Pancreas (tissue), 10 donors: ENCODE data around the gene COQ8A. TPM values are rescaled to one million over a fixed set of nuclear protein-coding genes. Genes with fewer than 3 reads are reported as not detected.

Source experiments
- ATAC-seq, 4 donors: fragments of 200-7000 bp; cut with Tn5 transposase; one replicate each; pipeline versions ENCODE4 v1.8.0 to v1.9.1; 2020; ENCODE audit warnings: mild to moderate bottlenecking in 4 of 4, moderate library complexity in 4 of 4
- DNase-seq, 6 donors: peaks; one replicate each; pipeline ENCODE4 v3.0.0-alpha.2; 2020
- FAIRE-seq: peaks from 2 replicates; lab custom pipeline; 2012; peaks lifted over from hg19 to GRCh38; lab: Jason Lieb, UNC
- H3K27ac ChIP-seq, 4 donors: fragments of 200-600 bp; sonication (generic); 1 replicate in 3 of 4; 2 replicates in 1 of 4; pipeline versions ENCODE4 v1.5.0 to v1.8.0; 2020
- H3K27me3 ChIP-seq, 4 donors: fragments of 200-600 bp; one replicate each; pipeline ENCODE4 v1.8.0; 2021
- H3K36me3 ChIP-seq, 3 donors: fragments of 200-600 bp; sonication (generic) in 1 of 3; one replicate each; pipeline versions ENCODE4 v1.5.0 to v1.8.0; 2020 to 2021
- H3K4me1 ChIP-seq, 3 donors: fragments of 200-600 bp; one replicate each; pipeline ENCODE4 v1.8.0; 2021
- H3K4me3 ChIP-seq, 4 donors: fragments of 200-600 bp; sonication (generic) in 2 of 4; one replicate each; pipeline versions ENCODE4 v1.5.0 to v1.8.0; 2020 to 2021
- H3K9me3 ChIP-seq, 4 donors: fragments of 200-600 bp; one replicate each; pipeline ENCODE4 v1.8.0; 2021
- CTCF ChIP-seq, 4 donors: fragments of 200-600 bp; sonication (generic) in 3 of 4; IDR thresholded peaks; one replicate each; pipeline versions ENCODE4 v1.5.0 to v1.8.0; 2021; ENCODE audit warnings: antibody characterized with exemption in 4 of 4
- WGBS, 2 donors: extraction: QIAGEN DNeasy Blood & Tissue Kit; methylation state at CpG; one replicate each; pipeline ENCODE4 v1.1.7; 2013; 5-methylcytosine and 5-hydroxymethylcytosine counted together
- intact Hi-C, 3 donors: fragments of 100-400 bp; cut with DNase I; formaldehyde crosslinking; loops; one replicate each; pipeline versions ENCODE4 v1.11.1 to v1.14.2; 2022
- polyA plus RNA-seq, 2 donors: library from polyadenylated mRNA; stranded (reverse); fragments of 200-250 nt; gene quantifications; one replicate each; pipeline ENCODE4 v1.2.3, GENCODE V29; 2013
- total RNA-seq, 6 donors: library from RNA; stranded (reverse); fragmentation: NEBNext Ultra II Directional in 4 of 6; extraction: Animal tissue kit (Norgen Biotek cat#: 25700) in 4 of 6; gene quantifications; one replicate each; pipeline versions ENCODE4 v1.2.1 to v1.2.4, GENCODE V29; 2021 to 2023
- donor health status: healthy with polysubstance abuse.
- donor health status: DM: no; HTN: no; CAD: no; lungs with moderate emphysema.
- donor health status: DM: no; HTN: no; CAD: no.
- donor health status: control.
- donor health status: control.
- donor health status: Bipolar disorder and iron deficiency.
- donor health status: DM: yes; HTN: yes; CAD: no.
- donor health status: DM: no; HTN: no; CAD: no.
- donor health status: DM: no; HTN: no; CAD: no.
- donor health status: DM: yes; HTN: yes; CAD: no.

Gene COQ8A
- total and polyA plus RNA-seq, 8 donors = 61.2 to 169 (median 92.5) TPM

- no peaks in the 10 kb centered on the region for H3K9me3 ChIP-seq
- peaks cover 0 to 7% (median 0%) of the 10 kb centered on the region in 3 donors for H3K36me3 ChIP-seq
- no peak for TF ChIP-seq CTCF (IDR thresholded peaks at IDR 0.05)
- H3K4me1 ChIP-seq = peaks cover 26 to 45% (median 34%) of the 10 kb centered on the region in 3 donors
- ATAC-seq (no peak), DNase-seq (no peak), FAIRE-seq (no peak)
- no peaks in the 10 kb centered on the region for H3K27me3 ChIP-seq
- no peak overlapping the region for H3K27ac ChIP-seq
- 78 to 79% methylated on average over 11 to 12 of the region's 12 CpGs for WGBS, 2 donors
- H3K4me3 ChIP-seq = no peak overlapping the region
- intact Hi-C loops = no loop called here
Measured at GRCh38 chr1:226951286-226952117, 11.4 kb downstream of the COQ8A start.

- Histone ChIP-seq H3K9me3 (no peaks in the 10 kb centered on the region), H3K27me3 (no peaks in the 10 kb centered on the region), H3K4me3 (no peak overlapping the region), H3K4me1 (peaks cover 21 to 39% (median 29%) of the 10 kb centered on the region in 3 donors), H3K27ac (no peak overlapping the region), H3K36me3 (peaks cover 0 to 7% (median 0%) of the 10 kb centered on the region in 3 donors)
- intact Hi-C loops = no loop called here
- 88 to 93% methylated on average over 3 of the region's 3 CpGs for WGBS, 2 donors
- no peak for ATAC-seq
- no peak for TF ChIP-seq CTCF (IDR thresholded peaks at IDR 0.05)
- no peak for FAIRE-seq
- no peak for DNase-seq
Measured at GRCh38 chr1:226952118-226952441, 12.0 kb downstream of the COQ8A start.

- WGBS, 2 donors = 82 to 85% methylated on average over 11 of the region's 11 CpGs
- Histone ChIP-seq H3K4me3 (no peak overlapping the region), H3K4me1 (peaks cover 10 to 28% (median 22%) of the 10 kb centered on the region in 3 donors), H3K27me3 (no peaks in the 10 kb centered on the region), H3K36me3 (peaks cover 0 to 7% (median 0%) of the 10 kb centered on the region in 3 donors), H3K27ac (no peak overlapping the region), H3K9me3 (no peaks in the 10 kb centered on the region)
- no peak for FAIRE-seq
- DNase-seq = no peak
- intact Hi-C loops = no loop called here
- TF ChIP-seq CTCF (IDR thresholded peaks at IDR 0.05) = no peak
- peak in 1 of 4 donors; percentile 23 for ATAC-seq
Measured at GRCh38 chr1:226953175-226953800, 13.2 kb downstream of the COQ8A start.

DNA sequence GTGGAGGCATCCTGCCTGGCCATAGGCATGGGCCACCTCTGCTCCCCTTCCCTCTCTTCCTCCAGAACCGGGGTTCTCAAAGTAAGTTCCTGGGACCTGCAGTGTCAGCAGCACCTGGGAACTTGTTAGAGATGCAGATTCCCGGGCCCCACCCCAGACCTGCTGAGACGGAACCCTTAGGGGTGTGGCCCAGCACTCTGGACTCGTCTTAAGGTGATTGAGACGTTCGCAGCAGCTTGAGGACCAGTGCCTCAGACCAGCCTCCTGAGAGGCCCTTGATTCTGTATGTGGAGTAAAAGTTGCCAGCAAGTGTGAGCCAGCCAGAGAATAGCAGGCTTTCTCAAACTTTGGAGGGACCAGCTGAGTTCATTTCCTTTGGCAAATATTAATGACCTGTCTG lies 14.2 kb downstream of the COQ8A start:
- no peak for TF ChIP-seq CTCF (IDR thresholded peaks at IDR 0.05)
- peaks cover 10 to 28% (median 22%) of the 10 kb centered on the region in 3 donors for H3K4me1 ChIP-seq
- H3K27ac ChIP-seq = no peak overlapping the region
- DNase-seq = no peak
- H3K9me3 ChIP-seq = no peaks in the 10 kb centered on the region
- no peak overlapping the region for H3K4me3 ChIP-seq
- intact Hi-C loops = no loop called here
- H3K36me3 ChIP-seq = peaks cover 0 to 7% (median 0%) of the 10 kb centered on the region in 3 donors
- H3K27me3 ChIP-seq = no peaks in the 10 kb centered on the region
- FAIRE-seq = no peak
- peak in 1 of 4 donors; percentile 31 for ATAC-seq
- 60% methylated on average over 6 of the region's 6 CpGs for WGBS, 2 donors
